CD1c-positive myeloid dendritic cell (primary cell): Measurements from ENCODE around the gene CALHM3.
"Not testable (repeated sequence)": the region's sequence is repeated elsewhere in the genome, so short reads cannot be mapped to it uniquely, and the experiment has no call there.

Experiments
- DNase-seq: peaks from one replicate; pipeline ENCODE4 v3.0.0-alpha.2; 2016; ENCODE audit errors: extremely low spot score

CALHM3 gene, protein sequence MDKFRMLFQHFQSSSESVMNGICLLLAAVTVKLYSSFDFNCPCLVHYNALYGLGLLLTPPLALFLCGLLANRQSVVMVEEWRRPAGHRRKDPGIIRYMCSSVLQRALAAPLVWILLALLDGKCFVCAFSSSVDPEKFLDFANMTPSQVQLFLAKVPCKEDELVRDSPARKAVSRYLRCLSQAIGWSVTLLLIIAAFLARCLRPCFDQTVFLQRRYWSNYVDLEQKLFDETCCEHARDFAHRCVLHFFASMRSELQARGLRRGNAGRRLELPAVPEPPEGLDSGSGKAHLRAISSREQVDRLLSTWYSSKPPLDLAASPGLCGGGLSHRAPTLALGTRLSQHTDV

DNA sequence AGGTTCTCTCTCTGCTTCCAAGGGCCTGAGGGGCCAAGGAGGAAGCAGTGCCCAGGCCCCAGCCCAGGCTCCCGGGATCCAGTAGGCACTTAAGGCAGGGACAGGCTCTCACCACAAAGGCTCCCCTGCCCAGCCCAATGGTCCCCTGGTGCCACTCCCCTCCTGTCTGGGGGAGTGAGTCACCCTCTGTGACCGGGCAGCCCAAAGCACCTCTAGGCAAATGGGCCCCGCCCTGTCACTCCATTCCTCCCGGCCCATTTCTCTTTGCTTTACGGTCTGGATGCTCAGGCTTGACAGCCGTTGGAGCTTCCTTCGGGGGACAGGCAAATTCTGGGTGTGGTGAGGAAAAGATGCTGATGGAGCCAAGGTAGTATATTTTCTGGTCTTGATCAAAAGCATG lies at the start of gene CALHM3:
Gene CALHM3, minus strand, starts transcription at position 106 of the 400 bp plus-strand sequence. CDS start 208 bp downstream, outside the sequence.
- DNase-seq = no peak

GRCh38 chr10:103528549-103528948 lies 49.5 kb upstream of the CALHM3 start:
- no peak for DNase-seq

DNA sequence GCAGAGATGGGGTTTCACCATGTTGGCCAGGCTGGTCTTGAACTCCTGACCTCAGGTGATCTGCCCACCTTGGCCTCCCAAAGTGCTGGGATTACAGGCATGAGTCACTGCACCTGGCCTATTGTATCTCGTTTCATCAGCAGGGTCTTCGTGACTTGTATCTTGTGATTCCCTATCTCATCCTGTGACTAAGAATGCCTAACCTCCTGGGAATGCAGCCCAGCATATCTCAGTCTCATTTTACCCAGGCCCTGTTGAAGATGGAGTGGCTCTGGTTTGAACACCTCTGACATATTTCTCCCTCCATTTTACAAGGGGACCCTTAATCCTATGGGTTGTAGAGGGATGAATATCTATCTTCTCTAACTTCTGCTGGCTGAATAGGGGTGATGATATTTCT lies 48.4 kb upstream of the CALHM3 start:
- DNase-seq = not testable (repeated sequence)

- no peak for DNase-seq
These were observed 46.9 kb upstream of the CALHM3 start for GRCh38 chr10:103525901-103526300.

- peak; percentile 21 for DNase-seq
These were observed 44.6 kb upstream of the CALHM3 start for GRCh38 chr10:103523683-103524082.

- not testable (repeated sequence) for DNase-seq
These were observed 43.0 kb upstream of the CALHM3 start for GRCh38 chr10:103522006-103522405.

DNA sequence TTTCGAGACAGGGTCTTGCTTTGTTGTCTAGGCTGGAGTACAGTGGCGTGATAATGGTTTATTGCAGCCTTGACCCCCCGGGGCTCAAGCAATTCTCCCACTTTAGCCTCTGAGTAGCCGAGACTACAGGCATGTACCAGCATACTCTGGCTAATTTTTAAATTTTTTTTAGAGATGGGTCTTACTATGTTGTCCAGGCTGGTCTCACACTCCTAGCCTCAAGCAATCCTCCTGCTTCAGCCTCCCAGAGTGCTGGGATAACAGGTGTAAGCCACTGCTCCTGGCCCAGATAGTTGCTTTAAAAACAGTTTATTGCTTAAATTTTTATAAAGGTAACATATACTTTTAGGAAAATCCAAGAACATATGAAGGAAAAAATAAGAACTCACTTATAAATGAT lies 40.8 kb upstream of the CALHM3 start:
- no peak for DNase-seq

- DNase-seq = no peak
These were observed 38.4 kb upstream of the CALHM3 start for GRCh38 chr10:103517234-103518085.

DNA sequence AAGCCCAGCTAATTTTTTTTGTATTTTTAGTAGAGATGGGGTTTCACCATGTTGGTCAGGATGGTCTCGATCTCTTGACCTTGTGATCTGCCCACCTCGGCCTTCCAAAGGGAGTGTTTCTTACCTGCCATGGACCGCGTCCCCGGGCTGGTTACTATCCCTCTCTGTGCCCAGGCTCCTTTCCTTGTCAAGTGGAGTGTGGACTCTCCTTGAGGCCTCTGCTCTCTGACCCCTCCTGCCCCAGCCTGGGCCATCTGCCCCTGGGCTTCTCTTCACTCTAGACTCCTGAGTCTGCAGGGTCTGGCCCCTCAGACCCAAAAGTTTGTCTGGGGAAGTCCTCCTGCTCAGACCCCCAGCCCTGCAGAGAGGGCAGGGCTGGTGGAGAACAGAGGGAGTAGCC lies 35.2 kb upstream of the CALHM3 start:
- no peak for DNase-seq

DNA sequence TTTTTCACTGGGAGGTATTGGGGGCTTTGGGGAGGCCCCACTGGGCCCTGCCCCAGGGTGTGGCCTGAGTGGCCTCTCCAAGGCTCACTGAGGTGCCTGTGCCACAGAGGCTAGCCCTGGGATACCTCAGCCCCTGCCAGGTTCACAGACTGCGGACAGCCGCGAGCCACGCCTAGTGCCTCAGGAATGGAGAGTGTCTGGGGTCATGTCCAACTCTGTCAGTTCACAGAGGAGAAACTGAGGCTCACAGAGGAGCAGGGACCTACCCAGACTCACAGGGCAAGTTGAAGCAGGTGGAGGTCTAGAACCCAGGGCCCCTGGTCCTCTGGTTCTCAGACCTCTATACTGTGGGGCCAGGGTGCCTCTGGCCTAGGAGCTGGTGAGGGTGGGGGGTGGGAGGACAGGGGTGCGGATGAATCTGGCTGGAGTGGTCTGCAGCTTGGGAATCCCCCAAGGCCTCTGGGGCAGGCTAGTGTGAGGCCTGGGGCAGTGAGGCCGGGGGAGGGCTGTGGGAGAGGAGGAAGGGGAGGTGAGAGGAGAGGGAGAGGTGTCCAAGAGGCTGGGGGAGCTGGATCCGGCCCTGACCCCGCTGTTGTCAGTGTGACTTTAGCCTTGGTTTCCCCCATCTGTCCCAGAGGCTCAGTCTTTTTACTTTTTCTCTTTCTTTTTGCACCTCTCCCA lies 34.5 kb upstream of the CALHM3 start:
- DNase-seq = no peak

GRCh38 chr10:103512591-103513379 lies 33.7 kb upstream of the CALHM3 start:
- no peak for DNase-seq

DNA sequence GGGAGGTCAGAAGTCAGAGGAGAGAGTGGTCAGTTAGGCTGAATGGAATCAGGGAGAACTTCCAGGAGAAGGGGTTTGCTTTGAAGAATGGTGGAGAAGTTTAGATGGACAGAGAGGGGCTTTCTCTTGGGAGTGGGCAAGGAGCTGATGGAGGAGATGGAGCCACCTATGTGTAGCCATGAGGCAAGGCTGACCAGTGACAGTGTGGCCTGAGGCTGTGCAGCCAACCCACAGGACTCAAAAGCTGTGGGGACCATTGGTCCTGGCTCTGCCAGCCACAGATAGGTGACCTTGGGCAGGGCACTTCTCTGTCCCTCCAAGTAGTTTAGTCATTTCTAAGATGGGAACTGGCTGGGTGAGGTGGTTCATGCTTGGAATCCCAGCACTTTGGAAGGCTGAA lies 33.1 kb upstream of the CALHM3 start:
- DNase-seq = no peak

DNA sequence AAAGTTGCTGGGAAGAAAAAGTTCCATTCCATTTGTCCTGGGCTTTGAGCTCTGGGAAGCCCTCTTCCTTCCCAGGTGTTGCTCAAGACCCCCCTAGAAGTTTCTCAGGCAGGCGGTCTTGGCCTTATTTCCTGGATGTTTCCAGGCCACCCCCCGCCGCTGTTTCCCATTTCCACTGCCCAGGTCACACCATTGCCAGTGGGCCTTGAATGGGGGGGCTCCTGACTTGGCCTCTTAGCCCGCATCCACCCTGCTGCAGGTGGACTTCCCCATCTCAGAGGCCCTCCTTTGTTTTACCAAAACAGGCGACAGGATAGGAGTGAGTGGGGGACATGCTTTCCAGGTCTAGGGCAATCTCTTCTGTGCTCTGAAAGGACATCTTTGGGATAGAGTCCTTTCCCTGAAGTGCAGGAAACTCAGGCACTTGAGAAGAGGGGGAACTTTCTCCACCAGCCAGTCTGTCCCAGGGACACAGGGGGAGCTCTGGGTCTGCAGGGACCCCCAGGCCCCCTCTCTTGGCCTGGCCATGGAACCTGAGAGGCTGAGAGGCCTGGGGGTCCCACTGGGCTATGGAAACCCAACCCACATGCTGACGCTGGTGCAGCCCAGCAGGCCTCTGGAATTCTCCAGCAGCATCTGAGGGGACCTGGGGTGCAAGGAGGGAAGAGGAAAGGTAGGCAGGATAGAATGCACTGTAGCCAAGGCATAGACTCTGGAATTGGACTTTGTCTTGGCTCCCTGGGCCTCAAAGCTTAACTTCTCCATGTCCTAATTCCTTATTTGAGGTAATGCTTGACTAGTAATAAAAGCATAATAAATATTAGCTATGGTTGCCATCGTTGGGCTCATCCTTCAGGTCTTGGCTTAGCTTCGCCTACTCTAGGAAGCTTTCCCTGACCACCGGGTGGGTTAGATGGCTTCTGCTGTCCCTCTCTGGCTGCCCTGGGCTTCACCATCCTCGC lies 32.0 kb upstream of the CALHM3 start:
- no peak for DNase-seq

DNA sequence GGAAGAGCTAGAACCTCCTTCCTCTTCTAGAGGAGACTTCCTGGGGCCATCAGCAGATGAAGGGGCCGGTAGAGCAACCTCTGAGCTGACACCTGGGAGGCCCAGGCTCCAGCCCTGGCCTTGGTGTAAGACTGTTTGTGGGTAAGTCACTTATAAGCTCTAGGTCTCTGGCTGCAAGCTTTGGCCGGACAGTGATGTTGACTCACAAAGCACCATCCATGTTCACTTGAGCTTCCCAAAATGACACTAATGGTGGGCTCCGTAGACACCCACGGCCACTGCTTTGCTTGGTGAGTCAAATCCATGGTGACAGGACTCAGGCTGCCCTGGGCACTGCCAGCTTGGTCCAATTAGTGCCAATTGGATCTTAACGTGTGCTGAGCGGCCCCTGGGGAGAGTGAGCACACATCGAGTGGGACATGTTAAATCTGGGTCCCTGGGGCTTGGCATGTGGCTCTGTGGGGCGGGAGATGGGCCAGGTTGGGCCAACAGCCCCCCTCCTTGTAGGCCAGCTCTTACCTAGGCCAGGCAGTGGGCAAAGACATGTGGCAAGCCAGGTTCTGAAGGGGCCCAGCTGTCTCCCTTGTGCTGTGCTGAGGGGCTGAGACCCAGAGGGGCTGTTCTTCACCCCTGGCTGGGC lies 31.1 kb upstream of the CALHM3 start:
- no peak for DNase-seq

- DNase-seq = no peak
These were observed 28.5 kb upstream of the CALHM3 start for GRCh38 chr10:103507235-103508191.

DNA sequence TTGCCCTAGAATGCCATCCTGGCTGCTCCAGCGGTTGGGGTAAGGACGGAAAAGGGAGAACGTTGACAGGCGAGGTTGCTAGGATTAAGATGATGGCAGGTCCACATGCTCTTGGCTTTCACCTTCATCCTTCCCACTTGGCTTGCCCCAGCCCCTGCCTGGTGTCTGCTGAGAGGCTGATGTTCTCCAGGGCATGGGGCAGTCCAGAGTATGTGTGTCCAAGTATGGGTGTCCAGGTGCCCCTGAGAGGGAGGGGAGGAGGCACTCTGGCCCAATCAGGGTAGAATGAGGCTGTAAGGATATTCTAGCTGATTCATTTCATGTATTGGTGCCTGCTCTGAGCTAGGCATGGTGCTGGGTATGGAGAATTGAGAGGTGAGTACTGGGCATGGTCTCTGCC lies 27.0 kb upstream of the CALHM3 start:
- no peak for DNase-seq

GRCh38 chr10:103504181-103504783 lies 25.2 kb upstream of the CALHM3 start:
- DNase-seq = no peak

DNA sequence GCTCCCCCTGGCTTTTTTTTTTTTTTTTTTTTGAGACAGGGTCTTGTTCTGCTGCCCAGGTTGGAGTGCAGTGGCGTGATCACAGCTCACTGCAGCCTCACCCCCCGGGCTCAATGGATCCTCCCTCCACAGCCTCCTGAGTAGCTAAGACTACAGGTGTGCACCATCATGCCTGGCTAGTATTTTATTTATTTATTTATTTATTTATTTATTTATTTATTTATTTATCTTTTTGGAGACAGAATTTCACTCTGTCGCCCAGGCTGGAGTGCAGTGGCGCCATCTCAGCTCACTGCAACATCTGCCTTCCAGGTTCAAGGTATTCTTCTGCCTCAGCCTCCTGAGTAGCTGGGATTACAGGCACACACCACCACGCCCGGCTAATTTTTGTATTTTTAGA lies 24.7 kb upstream of the CALHM3 start:
- DNase-seq = not testable (repeated sequence)
